NT2/D1 (cell line): ENCODE measurements around the gene ANK2.

ENCODE experiments used
- YY1 ChIP-seq: IDR thresholded peaks from 2 replicates; pipeline ENCODE4 v1.6.1; 2011; ENCODE audit not compliant: insufficient read length, insufficient read depth
- ZNF274 ChIP-seq: IDR thresholded peaks from 2 replicates; pipeline ENCODE4 v1.6.1; 2011; ENCODE audit warnings: mild to moderate bottlenecking, low read depth, low read length

DNA sequence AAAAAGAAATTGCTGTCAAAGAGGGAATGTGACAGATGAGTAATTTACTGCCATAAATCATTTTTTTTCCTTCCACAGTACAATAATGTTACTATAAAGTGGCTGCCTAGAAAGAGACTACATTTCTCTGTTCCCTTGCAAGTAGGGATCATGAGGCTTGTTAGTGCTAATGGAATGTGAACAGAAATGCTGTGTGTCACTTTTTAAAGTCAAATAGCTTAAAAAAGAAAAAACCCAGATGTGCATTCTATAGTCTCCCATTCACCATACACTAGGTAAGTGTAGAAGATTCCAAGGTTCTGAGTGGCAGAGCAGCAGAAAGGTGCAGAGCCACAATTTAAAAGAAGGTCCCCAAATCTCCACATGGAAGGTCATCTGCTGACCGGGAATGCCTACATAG is 383.7 kb downstream of the ANK2 start:
- TF ChIP-seq ZNF274 (no peak), YY1 (no peak)
